Ovary (tissue), 9 donors: ENCODE data around the gene TMIGD1. TPM values are rescaled to one million over a fixed set of nuclear protein-coding genes. Genes with fewer than 3 reads are reported as not detected.

Experiments used
- DNase-seq, 5 donors: peaks; one replicate each; pipeline ENCODE4 v3.0.0-alpha.2; 2019 to 2020
- H3K27ac ChIP-seq, 2 donors: fragments of 200-600 bp; one replicate each; pipeline versions ENCODE4 v1.5.1 to v1.8.0; 2019 to 2022
- H3K27me3 ChIP-seq: fragments of 200-600 bp; one replicate; pipeline ENCODE4 v1.8.0; 2022
- H3K36me3 ChIP-seq: fragments of 200-600 bp; sonication (generic); one replicate; pipeline ENCODE4 v1.5.1; 2019
- H3K4me1 ChIP-seq: one replicate; pipeline ENCODE4 v1.8.1; 2013; ENCODE audit warnings: mild to moderate bottlenecking, moderate library complexity; ENCODE audit not compliant: insufficient read depth
- H3K4me3 ChIP-seq: fragments of 200-600 bp; sonication (generic); one replicate; pipeline ENCODE4 v1.5.1; 2017
- H3K9me3 ChIP-seq, 2 donors: fragments of 200-600 bp in 1 of 2; sonication (generic) in 1 of 2; one replicate each; pipeline versions ENCODE4 v1.5.1 to v1.8.1; 2013 to 2019; ENCODE audit warnings: mild to moderate bottlenecking in 1 of 2, moderate library complexity in 1 of 2
- EP300 ChIP-seq: sonication (generic); formaldehyde crosslinking; IDR thresholded peaks from one replicate; pipeline ENCODE4 v1.6.1; 2017; ENCODE audit warnings: antibody characterized with exemption
- POLR2A ChIP-seq: fragments of 450-650 bp; IDR thresholded peaks from one replicate; pipeline ENCODE4 v1.6.1; 2017; ENCODE audit warnings: antibody characterized with exemption, mild to moderate bottlenecking, moderate library complexity
- WGBS, 3 donors: extraction: QIAGEN DNeasy Blood & Tissue Kit in 1 of 3; methylation state at CpG; one replicate each; pipeline versions ENCODE4 v1.1.5 to v1.1.7; 2013 to 2017; 5-methylcytosine and 5-hydroxymethylcytosine counted together
- intact Hi-C, 4 donors: fragments of 100-400 bp; cut with DNase I; formaldehyde crosslinking; loops; one replicate each; pipeline versions ENCODE4 v1.11.0 to v1.15.1; 2022 to 2023
- polyA plus RNA-seq, 2 donors: library from polyadenylated mRNA; stranded (reverse); fragments of 200-250 nt in 1 of 2; fragments of 350-450 nt in 1 of 2; fragmentation: Illumina TruSeq in 1 of 2; extraction: RNeasy Lipid Tissue Mini Kit (QIAGEN cat#74804) in 1 of 2; gene quantifications; one replicate each; pipeline ENCODE4 v1.2.3, GENCODE V29; 2013 to 2014
- total RNA-seq, 7 donors: library from RNA; depleted of rRNA in 2 of 7; stranded (reverse); fragments of >200 nt in 2 of 7; fragmentation: NEBNext Ultra II Directional in 3 of 7; extraction: Animal tissue kit (Norgen Biotek cat#: 25700) in 3 of 7; gene quantifications; one replicate each; pipeline versions ENCODE4 v1.1.0 to v1.2.4, GENCODE V29; 2016 to 2023
- TF ChIP-seq, protein P1 (sequence below), 3 donors: fragments of 450-650 bp in 2 of 3; fragments of 200-600 bp in 1 of 3; IDR thresholded peaks; one replicate each; pipeline versions ENCODE4 v1.5.1 to v1.8.0; 2016 to 2022; ENCODE audit warnings: antibody characterized with exemption in 3 of 3, mild to moderate bottlenecking in 1 of 3
- donor health status: DM: no; HTN: no; CAD: no; lungs with moderate emphysema.
- donor health status: DM: no; HTN: no; CAD: no.
- donor health status: Bipolar disorder and iron deficiency.
- donor health status: DM: yes; HTN: yes; CAD: no.
- donor health status: DM: no; HTN: no; CAD: no.
- donor health status: DM: yes; HTN: yes; CAD: no.

TMIGD1 gene
- total and polyA plus RNA-seq, 9 donors, result 0.36 TPM; not detected in 8

GRCh38 chr17:30318155-30318554 is 15.7 kb downstream of the TMIGD1 start:
- WGBS, 3 donors, result 62 to 72% (median 68%) methylated on average over 3 of the region's 3 CpGs
- Histone ChIP-seq H3K27ac (no peak overlapping the region), H3K4me1 (no peaks in the 10 kb centered on the region), H3K27me3 (no peaks in the 10 kb centered on the region), H3K4me3 (no peak overlapping the region), H3K36me3 (no peaks in the 10 kb centered on the region), H3K9me3 (no peaks in the 10 kb centered on the region)
- no peak for DNase-seq
- intact Hi-C loops, result no loop called here
- no peak for TF ChIP-seq POLR2A
- no peak for TF ChIP-seq EP300
- TF ChIP-seq, protein P1, sequence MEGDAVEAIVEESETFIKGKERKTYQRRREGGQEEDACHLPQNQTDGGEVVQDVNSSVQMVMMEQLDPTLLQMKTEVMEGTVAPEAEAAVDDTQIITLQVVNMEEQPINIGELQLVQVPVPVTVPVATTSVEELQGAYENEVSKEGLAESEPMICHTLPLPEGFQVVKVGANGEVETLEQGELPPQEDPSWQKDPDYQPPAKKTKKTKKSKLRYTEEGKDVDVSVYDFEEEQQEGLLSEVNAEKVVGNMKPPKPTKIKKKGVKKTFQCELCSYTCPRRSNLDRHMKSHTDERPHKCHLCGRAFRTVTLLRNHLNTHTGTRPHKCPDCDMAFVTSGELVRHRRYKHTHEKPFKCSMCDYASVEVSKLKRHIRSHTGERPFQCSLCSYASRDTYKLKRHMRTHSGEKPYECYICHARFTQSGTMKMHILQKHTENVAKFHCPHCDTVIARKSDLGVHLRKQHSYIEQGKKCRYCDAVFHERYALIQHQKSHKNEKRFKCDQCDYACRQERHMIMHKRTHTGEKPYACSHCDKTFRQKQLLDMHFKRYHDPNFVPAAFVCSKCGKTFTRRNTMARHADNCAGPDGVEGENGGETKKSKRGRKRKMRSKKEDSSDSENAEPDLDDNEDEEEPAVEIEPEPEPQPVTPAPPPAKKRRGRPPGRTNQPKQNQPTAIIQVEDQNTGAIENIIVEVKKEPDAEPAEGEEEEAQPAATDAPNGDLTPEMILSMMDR (IDR thresholded peaks at IDR 0.05), result no peak

- 94 to 100% (median 98%) methylated on average over 1 of the region's 1 CpG for WGBS, 3 donors
- no peak for TF ChIP-seq POLR2A
- TF ChIP-seq, protein P1 (IDR thresholded peaks at IDR 0.05), result no peak
- TF ChIP-seq EP300, result no peak
These were observed 17.1 kb downstream of the TMIGD1 start for GRCh38 chr17:30316736-30317135.

GRCh38 chr17:30315106-30315505 is 18.8 kb downstream of the TMIGD1 start:
- Histone ChIP-seq H3K4me3 (no peak overlapping the region), H3K27ac (no peak overlapping the region), H3K4me1 (no peaks in the 10 kb centered on the region), H3K36me3 (no peaks in the 10 kb centered on the region), H3K9me3 (no peaks in the 10 kb centered on the region), H3K27me3 (no peaks in the 10 kb centered on the region)
- WGBS, 3 donors, result 34 to 46% (median 42%) methylated on average over 2 of the region's 2 CpGs
- DNase-seq, result no peak
- TF ChIP-seq, protein P1 (IDR thresholded peaks at IDR 0.05), result no peak
- TF ChIP-seq EP300 (no peak), POLR2A (no peak)
- intact Hi-C loops, result no loop called here

More at GRCh38 chr17:30316736-30317135, 17.1 kb downstream of the TMIGD1 start:
- Histone ChIP-seq H3K27me3 (no peaks in the 10 kb centered on the region), H3K27ac (no peak overlapping the region), H3K4me3 (no peak overlapping the region), H3K9me3 (no peaks in the 10 kb centered on the region), H3K4me1 (no peaks in the 10 kb centered on the region), H3K36me3 (no peaks in the 10 kb centered on the region)
- DNase-seq, result no peak
- intact Hi-C loops, result no loop called here

DNA sequence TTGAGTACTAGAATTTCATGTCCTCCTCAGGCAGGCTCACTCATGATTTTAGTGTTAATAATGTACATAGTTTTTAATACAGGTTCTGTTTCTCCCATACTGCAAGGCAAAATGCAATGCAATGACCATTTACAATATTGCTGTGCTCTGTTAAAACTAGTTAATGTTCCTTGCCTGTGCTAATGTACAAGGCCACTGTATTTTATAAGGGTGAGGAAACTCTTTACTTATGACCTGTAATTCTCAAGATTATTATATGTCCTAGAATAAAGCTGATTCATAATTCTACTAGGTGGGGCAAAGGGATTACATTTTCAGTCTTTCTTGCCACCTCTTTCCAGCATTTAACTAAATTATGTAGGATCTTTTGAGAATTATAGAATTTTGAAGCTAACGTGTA is 19.4 kb downstream of the TMIGD1 start:
- intact Hi-C loops, result no loop called here
- Histone ChIP-seq H3K4me3 (no peak overlapping the region), H3K27ac (no peak overlapping the region), H3K4me1 (no peaks in the 10 kb centered on the region), H3K36me3 (no peaks in the 10 kb centered on the region), H3K9me3 (no peaks in the 10 kb centered on the region), H3K27me3 (no peaks in the 10 kb centered on the region)
- TF ChIP-seq, protein P1 (IDR thresholded peaks at IDR 0.05), result no peak
- TF ChIP-seq EP300 (no peak), POLR2A (no peak)
- 46 to 74% (median 48%) methylated on average over 1 of the region's 1 CpG for WGBS, 3 donors
- DNase-seq, result no peak

DNA sequence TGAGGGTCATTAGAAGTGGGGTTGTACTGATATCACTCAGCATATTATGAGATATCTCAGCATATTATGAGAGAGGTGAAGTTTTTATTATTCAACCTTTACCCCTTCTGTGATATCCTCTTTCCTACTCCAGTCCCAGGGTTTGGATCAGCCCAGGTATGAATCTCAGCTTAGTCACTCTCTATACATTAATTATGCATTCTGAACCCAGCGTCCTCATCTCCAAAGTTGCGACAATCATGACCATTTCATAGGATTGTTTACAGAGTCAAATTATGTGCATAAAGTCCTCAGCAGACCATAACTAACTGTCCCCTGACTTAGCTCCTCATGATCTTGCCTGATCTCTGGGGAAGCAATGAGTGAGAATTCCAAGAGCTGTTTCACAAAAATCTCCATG is 21.6 kb downstream of the TMIGD1 start:
- no peak for DNase-seq
- TF ChIP-seq, protein P1 (IDR thresholded peaks at IDR 0.05), result no peak
- TF ChIP-seq EP300 (no peak), POLR2A (no peak)
- Histone ChIP-seq H3K9me3 (no peaks in the 10 kb centered on the region), H3K4me3 (no peak overlapping the region), H3K36me3 (no peaks in the 10 kb centered on the region), H3K4me1 (no peaks in the 10 kb centered on the region), H3K27me3 (no peaks in the 10 kb centered on the region), H3K27ac (no peak overlapping the region)
- intact Hi-C loops, result no loop called here
- WGBS, 3 donors, result 77 to 81% (median 80%) methylated on average over 2 of the region's 2 CpGs
